NCI-H2107 (cell line): Measurements from ENCODE around the gene ALG3.

Experiments used
- DNase-seq: peaks from one replicate; lab custom pipeline; 2025; lab: John Stamatoyannopoulos, UW

Gene ALG3

GRCh38 chr3:184235381-184236032 lies 13.3 kb downstream of the ALG3 start:
- no peak for DNase-seq

GRCh38 chr3:184234671-184235380 lies 13.9 kb downstream of the ALG3 start:
- DNase-seq, result no peak

- no peak for DNase-seq
These were observed 14.5 kb downstream of the ALG3 start for GRCh38 chr3:184234224-184234623.

DNA sequence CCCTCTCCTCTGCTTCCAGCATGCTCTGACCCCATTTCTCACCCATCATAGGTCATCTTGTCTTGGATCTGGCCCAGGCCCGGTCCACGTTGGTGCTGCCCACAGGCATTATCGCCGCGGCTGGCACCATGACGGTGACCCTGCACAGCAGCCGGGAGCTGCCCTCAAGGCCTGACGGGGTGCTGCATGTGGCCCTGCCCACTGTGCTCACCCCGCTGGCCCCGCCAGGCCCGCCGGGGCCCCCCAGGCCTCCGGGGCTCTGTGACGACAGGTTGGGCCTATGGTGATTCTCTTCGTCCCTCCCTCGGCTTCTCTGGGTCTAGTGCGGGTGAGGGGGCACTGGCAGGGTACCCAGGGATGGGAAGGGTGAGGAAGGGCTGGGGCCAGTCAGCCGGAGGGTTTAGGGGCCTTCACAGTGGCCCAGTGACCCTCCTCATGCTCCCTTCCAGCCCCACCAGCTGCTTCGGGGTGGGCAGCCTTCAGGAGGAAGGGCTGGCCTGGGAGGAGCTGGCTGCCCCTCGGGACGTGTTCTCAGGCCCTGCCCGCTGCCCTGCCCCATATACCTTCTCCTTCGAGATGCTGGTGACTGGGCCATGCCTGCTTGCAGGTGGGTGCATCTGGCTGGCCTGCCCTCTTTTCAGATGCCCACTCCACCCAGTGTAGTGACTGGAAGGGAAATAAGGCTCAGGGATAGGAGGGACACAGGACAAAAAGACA lies 15.5 kb downstream of the ALG3 start:
- DNase-seq, result no peak

DNA sequence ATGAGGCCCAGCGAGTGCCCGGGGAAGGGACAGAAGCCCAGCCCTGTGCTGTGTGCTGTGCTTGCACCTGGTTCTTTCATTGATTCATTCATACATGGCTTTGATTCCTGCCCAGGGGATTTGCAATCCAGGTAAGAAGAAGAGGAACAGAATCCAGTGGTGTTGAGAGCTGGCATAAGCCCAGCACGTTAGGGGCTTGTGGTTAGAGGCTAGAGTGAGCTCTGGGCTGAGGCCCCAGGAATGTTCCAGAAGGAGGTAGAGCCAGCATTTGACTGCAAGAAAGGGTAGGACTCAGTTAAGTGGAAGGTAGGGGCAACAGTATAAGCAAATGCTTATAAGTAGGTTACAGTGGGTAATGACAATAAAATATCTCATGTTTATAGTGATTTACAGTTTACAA lies 17.1 kb downstream of the ALG3 start:
- DNase-seq, result peak; percentile 38

DNA sequence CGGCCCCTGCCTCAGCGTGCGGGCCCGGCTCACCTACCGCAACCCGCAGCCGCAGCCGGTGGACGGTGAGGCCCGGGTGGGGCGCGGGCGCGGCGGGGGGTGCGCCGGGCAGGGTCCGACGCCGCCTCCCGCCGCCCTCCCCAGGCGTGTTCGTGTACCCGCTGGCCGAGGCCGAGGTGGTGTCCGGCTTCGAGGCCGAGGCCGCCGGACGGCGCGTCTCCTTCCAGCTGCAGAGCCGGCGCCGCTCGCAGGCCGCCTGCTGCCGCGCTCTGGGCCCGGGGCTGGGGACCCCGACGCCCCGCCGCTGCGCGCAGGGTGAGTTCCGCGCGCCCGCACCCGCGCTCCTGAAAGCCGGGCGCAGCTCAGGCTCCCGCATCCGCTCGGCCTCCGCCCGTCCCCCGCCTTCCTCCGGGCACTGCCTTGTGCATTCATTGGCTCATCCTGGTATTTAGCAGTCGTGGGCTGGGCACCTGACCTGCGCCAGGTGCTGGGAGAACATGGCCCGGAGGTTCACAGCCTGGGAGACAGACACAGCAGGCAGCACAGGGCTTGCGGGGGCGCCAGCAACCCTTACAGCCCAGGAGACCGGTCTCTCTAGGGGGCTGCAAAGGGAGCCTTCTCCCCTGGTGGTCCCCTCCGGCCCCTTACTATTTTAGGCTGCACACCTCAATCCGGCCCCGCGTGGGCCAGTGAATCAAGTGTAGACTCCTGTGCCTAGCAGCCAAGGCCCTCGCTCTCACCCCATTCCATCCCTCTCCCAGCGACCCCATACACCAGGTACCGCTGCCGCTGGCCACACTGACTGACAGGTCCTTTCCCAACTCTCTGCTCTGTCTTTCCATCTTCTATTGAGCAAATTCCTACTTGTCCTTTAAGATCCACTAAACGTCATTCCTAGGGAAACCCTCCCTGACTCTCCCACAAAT lies 17.9 kb downstream of the ALG3 start:
- DNase-seq, result peak; percentile 67

DNA sequence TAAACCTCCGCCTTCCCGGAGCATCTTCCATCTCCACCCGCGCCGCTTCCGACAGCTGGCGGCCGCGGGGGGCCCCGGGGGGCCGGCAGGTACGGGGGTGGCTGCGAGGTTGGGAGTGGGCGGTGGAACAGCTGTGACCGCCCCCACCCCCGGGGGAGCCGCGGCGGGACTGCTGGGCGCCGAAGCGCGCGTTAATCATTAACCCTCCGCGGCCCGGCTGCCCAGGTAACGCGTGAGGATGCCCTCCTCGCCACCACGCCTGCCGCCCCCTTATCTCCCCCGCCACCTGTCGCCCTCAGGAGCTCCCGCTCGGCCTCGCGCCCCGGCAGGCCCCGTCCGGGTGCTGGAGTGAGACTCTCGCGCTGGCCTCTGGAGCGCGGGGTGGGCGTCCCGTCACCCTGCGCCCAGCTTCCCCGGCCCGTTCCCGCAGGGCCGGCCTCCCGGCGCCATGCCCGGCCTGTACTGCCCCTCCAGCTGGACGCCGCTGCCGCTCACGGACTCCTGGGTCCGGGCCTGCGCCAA lies 18.6 kb downstream of the ALG3 start:
- no peak for DNase-seq

- DNase-seq, result peak; percentile 72
These were observed 19.2 kb downstream of the ALG3 start, which contains the start of gene VWA5B2 for GRCh38 chr3:184229394-184230080. VWA5B2 (plus strand) TSS chr3:184229585; CDS start chr3:184230529, 944 bp downstream.

- DNase-seq, result no peak
These were observed 20.2 kb downstream of the ALG3 start for GRCh38 chr3:184228376-184229137.

GRCh38 chr3:184227481-184227935 lies 21.3 kb downstream of the ALG3 start:
- DNase-seq, result no peak

- DNase-seq, result no peak
These were observed 24.8 kb downstream of the ALG3 start for GRCh38 chr3:184223946-184224345.

DNA sequence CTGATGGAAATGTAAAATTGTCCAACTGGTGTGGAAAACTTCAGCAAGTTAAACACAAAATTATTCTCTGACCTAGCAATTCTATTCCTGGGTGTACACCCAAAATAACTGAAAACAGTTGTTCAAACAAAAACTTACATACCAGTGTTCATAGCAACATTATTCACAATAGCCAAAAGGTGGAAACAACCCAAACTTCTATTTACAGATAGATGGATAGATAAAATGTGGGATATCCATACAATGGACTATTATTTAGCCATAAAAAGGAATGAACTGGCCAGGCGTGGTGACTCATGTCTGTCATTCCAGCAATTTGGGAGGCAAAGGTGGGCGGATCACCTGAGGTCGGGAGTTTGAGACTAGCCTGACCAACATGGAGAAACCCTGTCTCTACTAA lies 26.2 kb downstream of the ALG3 start:
- DNase-seq, result no peak

DNA sequence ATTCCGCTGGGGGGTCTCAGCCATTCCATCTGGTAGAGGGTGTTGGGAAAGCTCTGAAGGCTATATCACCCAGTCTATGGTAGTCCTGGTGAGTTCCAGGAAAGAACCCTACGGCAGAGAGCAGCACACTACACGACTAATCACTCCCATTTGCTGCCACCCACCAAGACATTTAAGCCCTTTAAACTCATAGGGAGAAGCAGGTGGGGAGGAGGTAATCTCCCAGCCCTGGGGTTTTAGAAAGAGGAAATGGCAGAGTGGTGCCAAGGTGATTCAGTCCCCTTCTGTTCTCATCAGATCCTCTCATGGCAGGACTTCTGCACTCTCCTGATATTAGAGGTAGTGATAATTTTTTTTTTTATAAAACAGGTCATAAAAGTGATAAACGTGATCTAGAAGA lies 29.9 kb downstream of the ALG3 start:
- no peak for DNase-seq

GRCh38 chr3:184211718-184212117 lies 37.0 kb downstream of the ALG3 start:
- DNase-seq, result no peak

DNA sequence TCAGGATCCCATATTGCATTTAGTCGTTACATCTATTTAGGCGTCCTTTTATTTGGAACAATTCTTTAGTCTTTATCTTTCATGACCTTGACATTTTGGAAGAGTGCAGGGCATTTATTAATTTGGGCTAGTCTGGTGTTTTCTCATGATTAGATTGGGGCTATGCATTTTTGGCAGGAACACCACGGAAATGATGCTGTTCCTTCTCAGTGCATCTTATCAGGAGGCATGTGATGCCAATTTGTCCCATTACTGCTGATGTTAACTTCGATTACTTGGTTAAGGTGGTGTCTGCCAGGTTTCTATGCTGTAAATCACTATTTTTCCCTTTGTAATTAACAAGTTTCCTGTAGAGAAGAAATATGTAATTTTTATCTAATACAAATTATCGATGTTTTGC lies 37.5 kb downstream of the ALG3 start:
- no peak for DNase-seq

DNA sequence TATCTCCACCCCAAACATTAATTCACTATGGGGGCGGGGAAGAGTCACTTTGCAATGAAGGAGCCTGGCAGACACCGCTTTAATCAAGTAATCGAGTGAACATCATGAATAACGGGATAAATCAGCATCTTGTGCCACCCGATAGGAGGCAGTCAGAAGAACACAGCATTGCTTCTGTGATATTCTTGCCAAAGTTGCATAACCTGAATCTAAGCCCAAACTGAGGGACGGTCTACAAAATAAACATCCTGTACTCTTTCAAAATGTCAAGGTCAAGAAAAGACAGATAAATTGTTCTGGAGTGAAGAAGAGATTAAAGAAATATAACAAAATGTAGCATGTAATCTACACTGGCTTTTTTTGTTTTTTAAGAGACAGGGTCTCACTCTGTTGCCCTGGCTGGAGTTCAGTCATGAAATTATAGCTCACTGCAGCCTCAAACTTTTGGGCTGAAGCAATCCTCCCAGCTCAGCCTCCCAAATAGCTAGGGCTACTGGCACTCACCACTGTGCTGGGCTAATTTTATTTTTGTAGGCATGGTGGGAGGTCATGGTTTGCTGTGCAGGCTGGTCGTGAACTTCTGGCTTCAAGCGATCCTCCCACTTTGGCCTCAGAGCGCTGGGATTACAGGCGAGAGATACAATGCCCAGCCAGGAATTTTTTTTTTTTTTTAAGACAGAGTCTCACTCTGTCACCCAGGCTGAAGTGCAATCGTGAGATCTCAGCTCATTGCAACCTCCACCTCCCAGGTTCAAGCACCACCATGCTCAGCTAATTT lies 39.4 kb downstream of the ALG3 start:
- no peak for DNase-seq

- no peak for DNase-seq
These were observed 45.2 kb downstream of the ALG3 start for GRCh38 chr3:184203526-184203925.

GRCh38 chr3:184200825-184201224 lies 47.9 kb downstream of the ALG3 start:
- DNase-seq, result no peak

GRCh38 chr3:184198509-184198908 lies 50.3 kb downstream of the ALG3 start:
- DNase-seq, result no peak
